Activated T-helper 1 cell treated with anti-CD3 and anti-CD28 coated beads, Interleukin-2, amount 50 U/mL, for 16 hours (primary cell): Measurements from ENCODE around the gene STRN4.

ENCODE experiments used
- DNase-seq, 2 donors: peaks; one replicate each; pipeline ENCODE4 v3.0.0-alpha.2; 2020; ENCODE audit warnings: low read depth in 1 of 2, low spot score in 1 of 2

Gene STRN4

GRCh38 chr19:46744005-46744691 lies 2.1 kb downstream of the STRN4 start:
- DNase-seq: no peak

- no peak for DNase-seq
These were observed 3.2 kb downstream of the STRN4 start for GRCh38 chr19:46742926-46743480.

GRCh38 chr19:46741447-46741846 lies 4.8 kb downstream of the STRN4 start:
- no peak for DNase-seq

- DNase-seq: no peak
These were observed 6.9 kb downstream of the STRN4 start for GRCh38 chr19:46739290-46739771.

GRCh38 chr19:46737761-46738171 lies 8.5 kb downstream of the STRN4 start:
- DNase-seq: no peak

- DNase-seq: no peak
These were observed 9.0 kb downstream of the STRN4 start for GRCh38 chr19:46737298-46737654.

GRCh38 chr19:46736531-46737297 lies 9.5 kb downstream of the STRN4 start:
- no peak for DNase-seq

GRCh38 chr19:46733690-46734292 lies 12.5 kb downstream of the STRN4 start:
- no peak for DNase-seq

GRCh38 chr19:46732966-46733689 lies 13.1 kb downstream of the STRN4 start:
- DNase-seq: no peak

GRCh38 chr19:46732172-46732938 lies 13.9 kb downstream of the STRN4 start:
- no peak for DNase-seq

- no peak for DNase-seq
These were observed 14.7 kb downstream of the STRN4 start for GRCh38 chr19:46731584-46731983.

GRCh38 chr19:46731007-46731501 lies 15.2 kb downstream of the STRN4 start:
- DNase-seq: no peak

GRCh38 chr19:46730595-46730994 lies 15.7 kb downstream of the STRN4 start:
- no peak for DNase-seq

- DNase-seq: no peak
These were observed 16.1 kb downstream of the STRN4 start for GRCh38 chr19:46730187-46730586.

GRCh38 chr19:46729696-46730095 lies 16.6 kb downstream of the STRN4 start:
- no peak for DNase-seq

- peak; percentile 72 to 75 for DNase-seq
These were observed 17.4 kb downstream of the STRN4 start for GRCh38 chr19:46728693-46729339.

- no peak for DNase-seq
These were observed 18.0 kb downstream of the STRN4 start for GRCh38 chr19:46728208-46728607.

GRCh38 chr19:46727757-46728156 lies 18.5 kb downstream of the STRN4 start:
- no peak for DNase-seq

- DNase-seq: no peak
These were observed 19.2 kb downstream of the STRN4 start for GRCh38 chr19:46726971-46727501.
